DMS79 treated with DMSO at 0.1 percent for 48 hours (cell line): ENCODE data around the gene CRK.
"Not testable (repeated sequence)": the region's sequence is repeated elsewhere in the genome, so short reads cannot be mapped to it uniquely, and the experiment has no call there.

Source experiments
- DNase-seq: peaks from one replicate; lab custom pipeline; 2025; lab: John Stamatoyannopoulos, UW

The CRK gene

DNA sequence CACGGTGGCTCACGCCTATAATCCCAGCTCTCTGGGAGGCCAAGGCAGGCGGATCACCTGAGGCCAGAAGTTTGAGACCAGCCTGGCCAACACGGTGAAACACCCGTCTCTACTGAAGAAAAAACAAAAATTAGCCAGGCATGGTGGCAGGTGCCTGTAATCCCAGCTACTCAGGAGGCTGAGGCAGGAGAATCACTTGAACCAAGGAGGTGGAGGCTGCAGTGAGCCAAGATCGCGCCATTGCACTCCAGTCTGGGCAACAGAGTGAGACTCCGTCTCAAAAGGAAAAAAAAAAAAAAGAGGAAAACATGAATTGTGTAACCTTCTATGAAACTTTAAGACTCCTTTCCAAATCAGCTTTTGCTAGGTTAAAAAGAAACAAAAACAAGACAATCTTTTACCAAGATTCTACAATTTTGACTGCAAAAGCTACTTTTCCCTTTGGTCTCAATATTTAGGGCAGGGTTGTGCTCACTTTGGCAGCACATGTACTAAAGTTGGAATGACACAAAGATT is 69.3 kb downstream of the CRK start:
- not testable (repeated sequence) for DNase-seq

DNA sequence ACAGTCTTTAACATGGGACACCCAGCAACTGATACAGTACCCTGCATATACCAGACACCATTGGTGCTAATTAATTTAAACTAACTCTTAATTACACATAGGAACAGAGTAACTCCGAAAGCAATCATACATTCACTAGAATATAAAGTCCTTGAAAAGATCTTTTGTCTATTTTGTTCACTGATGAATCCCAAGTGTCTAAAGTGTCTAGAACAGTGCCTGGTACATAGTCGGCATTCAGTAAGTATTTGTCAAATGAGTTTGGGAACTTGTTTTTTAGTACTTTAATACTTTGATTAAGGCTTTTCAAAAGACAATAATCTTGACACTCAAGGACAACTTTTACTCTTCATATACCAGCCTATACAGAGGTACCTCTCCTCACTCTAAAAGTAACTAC is 69.8 kb downstream of the CRK start:
- no peak for DNase-seq

DNA sequence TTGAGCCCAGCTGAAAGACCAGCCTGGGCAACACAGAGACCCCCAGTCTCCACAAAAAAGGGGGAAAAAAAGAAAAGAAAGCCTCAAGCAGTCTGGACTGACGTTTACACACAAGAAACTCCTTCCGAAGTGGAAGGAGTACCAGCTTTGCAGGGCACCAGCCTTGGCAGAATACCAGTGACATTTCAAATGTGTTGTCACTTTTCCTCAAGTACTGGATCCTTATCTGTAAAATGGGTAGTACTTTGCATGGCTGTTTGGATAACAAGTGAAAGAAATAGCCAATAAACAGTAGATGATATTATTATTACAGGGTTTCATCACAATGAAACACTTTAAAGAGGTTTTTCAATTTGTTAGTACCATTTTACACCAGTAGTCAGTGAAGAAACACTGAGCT is 70.2 kb downstream of the CRK start:
- DNase-seq = no peak

DNA sequence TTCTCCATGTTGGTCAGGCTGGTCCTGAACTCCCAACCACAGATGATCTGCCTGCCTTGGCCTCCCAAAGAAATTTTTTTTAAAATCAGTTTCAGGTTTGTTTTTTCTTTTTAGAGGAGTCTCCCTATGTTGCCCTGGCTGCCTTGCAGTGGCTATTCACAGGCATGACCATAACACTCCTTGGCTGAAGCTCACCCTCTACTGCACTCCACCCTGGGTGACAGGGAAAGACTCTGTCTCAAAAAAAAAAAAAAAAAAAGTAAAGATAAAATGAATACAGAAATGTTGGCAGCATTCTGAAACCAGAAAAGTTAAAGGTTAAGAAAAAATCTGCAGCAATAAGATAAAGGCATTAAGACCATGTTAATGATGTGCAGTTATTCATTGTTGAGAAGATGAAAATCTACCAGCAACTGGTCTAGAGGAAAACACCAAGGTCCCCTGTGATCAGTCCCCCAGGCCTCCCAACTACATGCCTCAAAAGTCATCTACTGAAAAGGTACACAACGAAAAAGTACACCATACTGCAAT is 71.1 kb downstream of the CRK start:
- no peak for DNase-seq

DNA sequence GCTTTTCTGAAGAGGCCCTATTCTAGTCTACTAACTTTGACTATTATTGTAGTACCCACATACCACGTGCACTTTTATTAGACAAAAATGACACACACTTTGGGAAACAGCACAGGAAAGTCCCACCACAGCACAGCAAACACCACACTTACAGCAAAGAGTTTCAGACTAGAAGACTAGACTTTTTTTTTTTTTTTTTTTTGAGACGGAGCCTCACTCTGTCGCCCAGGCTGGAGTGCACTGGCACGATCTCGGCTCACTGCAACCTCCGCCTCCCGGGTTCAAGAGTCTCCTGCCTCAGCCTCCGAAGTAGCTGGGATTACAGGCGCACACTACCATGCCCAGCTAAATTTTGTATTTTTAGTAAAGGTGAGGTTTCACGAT is 76.1 kb downstream of the CRK start:
- DNase-seq = no peak

DNA sequence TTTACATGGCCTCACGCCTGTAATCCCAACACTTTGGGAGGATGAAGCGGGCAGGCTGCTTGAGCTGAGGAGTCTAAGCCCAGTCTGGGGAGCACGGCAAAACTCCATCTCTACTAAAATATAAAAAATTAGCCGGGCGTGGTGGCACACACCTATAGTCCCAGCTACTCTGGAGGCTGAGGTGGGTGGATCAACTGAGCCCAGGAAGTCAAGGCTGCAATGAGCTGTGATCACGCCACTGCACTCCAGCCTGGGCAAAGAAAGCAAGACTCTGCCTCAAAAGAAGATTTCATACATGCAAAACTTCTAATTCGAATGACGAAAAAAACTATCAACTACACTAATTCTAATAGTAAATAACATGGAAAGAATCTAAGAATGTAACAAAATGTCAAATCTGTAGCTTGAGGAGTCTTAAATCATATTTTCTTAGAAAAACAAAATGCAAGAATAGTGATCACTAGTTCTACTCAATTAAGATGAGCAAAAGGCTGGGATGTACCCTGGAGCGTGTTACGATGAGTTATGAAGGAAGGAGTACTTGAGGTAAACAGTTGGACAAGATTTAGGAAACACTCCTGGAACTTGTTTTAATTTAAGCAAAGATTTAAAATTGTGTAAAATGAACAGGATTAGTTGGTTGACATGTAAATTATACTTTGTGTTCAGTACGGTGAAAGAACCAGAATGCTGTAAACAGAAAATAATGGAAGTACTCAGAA is 76.7 kb downstream of the CRK start:
- no peak for DNase-seq

- not testable (repeated sequence) for DNase-seq
Observed at GRCh38 chr17:1378476-1378860, 77.6 kb downstream of the CRK start.

GRCh38 chr17:1377334-1377733 is 78.7 kb downstream of the CRK start:
- no peak for DNase-seq

- DNase-seq = no peak
Observed at GRCh38 chr17:1376061-1376460, 80.0 kb downstream of the CRK start.

DNA sequence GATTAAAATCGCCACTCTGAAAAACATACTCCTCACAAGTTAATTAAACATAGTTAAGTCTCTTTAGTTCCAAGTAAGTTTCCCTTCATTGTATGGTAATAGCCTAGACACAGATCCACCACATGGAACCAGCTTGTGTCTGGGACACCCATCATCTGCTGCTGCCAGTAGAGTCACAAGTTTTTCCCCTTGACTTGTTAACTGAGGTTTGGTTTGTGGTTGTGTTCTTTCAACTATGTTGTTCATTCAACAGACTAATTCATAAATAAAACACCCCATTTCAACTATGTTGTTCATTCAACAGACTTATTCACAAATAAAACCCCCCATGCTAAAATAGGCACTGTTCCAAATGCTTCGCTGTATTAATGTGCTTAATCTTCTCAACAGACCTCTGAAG is 80.4 kb downstream of the CRK start:
- DNase-seq = no peak

DNA sequence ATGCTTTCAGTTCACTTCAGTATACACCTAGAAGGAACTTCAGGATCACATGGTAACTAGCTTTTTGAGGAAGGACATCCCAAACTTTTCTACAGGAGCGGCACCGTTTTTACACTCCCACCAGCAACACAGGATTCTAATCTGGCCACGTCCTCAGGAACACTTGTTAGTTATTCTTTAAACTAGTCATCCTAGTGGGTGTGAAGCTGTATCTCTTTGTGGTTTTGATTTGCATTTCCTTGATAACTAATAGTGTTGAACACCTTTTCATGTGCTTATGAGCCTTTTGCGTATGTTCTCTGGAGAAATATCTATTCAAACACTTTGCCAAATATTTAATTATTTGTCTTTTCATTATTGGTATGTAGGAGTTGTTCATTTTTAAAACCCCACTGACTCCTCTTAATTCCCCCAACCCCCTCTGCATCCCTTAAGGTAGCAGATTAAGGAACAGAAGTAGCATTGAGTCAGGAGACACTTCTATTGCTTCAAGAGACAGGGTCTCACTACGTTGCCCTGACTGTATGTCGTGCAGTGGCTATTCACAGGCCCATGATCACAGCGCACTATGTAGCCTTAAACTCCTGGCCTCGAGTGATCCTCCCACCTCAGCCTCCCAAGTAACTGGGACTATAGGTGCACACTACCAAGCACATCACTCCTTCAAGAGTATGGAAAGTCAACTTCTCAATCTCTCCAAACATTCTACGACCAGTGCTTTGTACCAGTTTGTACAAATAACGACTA is 81.4 kb downstream of the CRK start:
- no peak for DNase-seq

GRCh38 chr17:1373707-1374237 is 82.3 kb downstream of the CRK start:
- no peak for DNase-seq

DNA sequence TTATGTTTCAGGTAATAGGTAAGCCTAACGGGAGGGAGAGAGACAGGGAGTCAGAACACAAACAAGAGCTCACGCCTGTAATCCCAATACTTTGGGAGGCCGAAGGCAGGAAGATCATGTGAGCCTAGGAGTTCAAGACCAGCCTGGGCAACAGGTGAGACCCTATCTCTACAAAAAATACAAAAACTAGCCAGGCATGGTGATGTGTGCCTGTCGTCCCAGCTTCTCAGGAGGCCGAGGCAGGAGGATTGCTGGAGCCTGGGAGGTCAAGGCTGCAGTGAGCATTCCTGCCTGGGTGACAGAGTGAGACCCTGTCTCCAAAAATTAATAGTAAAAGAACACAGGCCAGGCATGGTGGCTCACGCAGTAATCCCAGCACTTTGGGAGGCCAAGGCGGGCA is 83.4 kb downstream of the CRK start:
- no peak for DNase-seq

DNA sequence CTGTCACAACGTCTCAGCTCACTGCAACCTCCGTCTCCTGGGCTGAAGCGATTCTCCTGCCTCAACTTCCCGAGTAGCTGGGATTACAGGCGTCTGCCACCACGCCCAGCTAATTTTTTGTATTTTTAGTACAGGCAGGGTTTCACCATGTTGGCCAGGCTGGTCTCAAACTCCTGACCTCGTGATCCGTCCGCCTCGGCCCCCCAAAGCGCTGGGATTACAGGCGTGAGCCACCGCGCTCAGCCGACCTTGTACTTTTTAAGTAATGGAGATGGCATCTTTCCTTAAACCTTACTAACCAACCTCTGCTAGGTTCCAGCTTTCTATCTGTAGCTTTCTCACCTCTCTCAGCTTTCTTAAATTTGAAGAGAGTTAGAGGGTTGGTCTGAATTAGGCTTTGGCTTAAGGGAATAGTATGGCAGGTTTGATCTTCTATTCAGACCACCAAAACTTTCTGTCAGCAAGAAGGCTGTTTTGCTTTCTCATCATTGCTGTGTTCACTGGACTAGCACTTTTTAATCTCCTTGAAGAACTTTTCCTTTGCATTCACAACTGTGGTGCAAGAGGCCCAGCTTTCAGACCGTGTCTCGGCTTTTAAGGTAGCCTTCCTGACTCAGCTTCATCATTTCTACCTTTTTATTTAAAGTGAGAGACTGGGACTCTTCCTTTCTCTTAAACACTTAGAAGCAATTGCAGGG is 84.0 kb downstream of the CRK start:
- DNase-seq = no peak
